Activated effector memory CD4-positive, alpha-beta T cell treated with Interleukin-2 at 50 U/mL for 16 hours (primary cell): ENCODE results near the gene FBXO40.

Experiments used
- DNase-seq: peaks from one replicate; pipeline ENCODE4 v3.0.0-alpha.2; 2020

The FBXO40 gene

GRCh38 chr3:121663171-121663847, 70.1 kb downstream of the FBXO40 start:
- DNase-seq: no peak

GRCh38 chr3:121665488-121665887, 72.3 kb downstream of the FBXO40 start:
- DNase-seq: no peak

- no peak for DNase-seq
Measured at GRCh38 chr3:121667333-121667732, 74.2 kb downstream of the FBXO40 start.

DNA sequence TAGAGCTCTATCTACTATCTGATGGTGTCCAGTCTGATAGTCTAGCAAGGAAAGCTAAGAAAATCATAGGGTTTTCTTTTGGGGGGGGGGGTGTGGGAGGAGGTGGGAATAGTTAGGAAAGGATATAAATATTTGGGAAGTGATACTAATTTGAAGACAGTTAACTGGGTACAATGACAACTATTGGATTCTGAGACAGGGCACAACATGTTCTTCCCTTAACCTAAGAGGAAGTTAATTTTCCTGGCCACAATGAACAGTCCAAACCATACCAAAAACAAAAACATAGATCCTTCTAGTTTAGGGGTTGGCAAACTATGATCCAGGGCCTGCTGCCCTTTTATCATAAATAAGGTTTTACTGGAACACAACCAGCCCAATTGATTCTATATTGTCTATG, 77.5 kb downstream of the FBXO40 start:
- no peak for DNase-seq

DNA sequence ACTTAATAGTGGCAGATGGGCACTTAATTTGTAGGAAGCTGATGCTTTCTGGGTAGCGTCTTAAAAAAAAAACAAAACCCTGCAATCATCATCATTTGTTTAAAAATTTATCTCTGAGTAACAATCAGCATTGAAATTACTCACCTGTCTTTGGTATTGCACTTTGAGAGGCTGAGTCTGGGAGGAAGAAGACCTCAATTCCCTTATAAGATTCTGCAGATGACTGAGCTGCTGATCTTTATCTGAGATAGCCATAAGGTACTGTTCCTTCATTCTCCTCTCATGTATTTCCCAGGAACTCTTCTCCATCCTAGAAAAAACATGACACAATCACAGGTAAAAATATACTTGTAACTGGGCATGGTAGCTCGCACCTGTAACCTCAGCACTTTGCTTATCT, 84.0 kb downstream of the FBXO40 start:
- no peak for DNase-seq
